H9 (cell line): ENCODE results near the gene KCNIP3. TPM values are rescaled to one million over a fixed set of nuclear protein-coding genes. Genes with fewer than 3 reads are reported as not detected.

Source experiments
- DNase-seq: peaks from one replicate; pipeline ENCODE4 v3.0.0-alpha.2; 2017
- H2AFZ ChIP-seq: one replicate; pipeline ENCODE4 v1.6.1; 2013; ENCODE audit warnings: mild to moderate bottlenecking, low read length, control low read depth, moderate library complexity
- H2AK5ac ChIP-seq: 2 replicates; pipeline ENCODE4 v1.6.1; 2013; ENCODE audit warnings: low read length, control low read depth, mixed read lengths; ENCODE audit not compliant: insufficient read length
- H2BK120ac ChIP-seq: one replicate; pipeline ENCODE4 v1.6.1; 2013; ENCODE audit warnings: low read depth, mild to moderate bottlenecking, low read length, control low read depth, inconsistent platforms; ENCODE audit not compliant: poor library complexity, severe bottlenecking
- H2BK12ac ChIP-seq: 2 replicates; pipeline ENCODE4 v1.6.1; 2013; ENCODE audit warnings: low read length, control low read depth, mixed read lengths, low read depth; ENCODE audit not compliant: insufficient read length
- H2BK15ac ChIP-seq: 2 replicates; pipeline ENCODE4 v1.6.1; 2013; ENCODE audit warnings: low read depth, low read length, control low read depth
- H2BK20ac ChIP-seq: one replicate; pipeline ENCODE4 v1.6.1; 2013; ENCODE audit warnings: low read depth, mild to moderate bottlenecking, low read length, control low read depth, inconsistent platforms; ENCODE audit not compliant: poor library complexity, severe bottlenecking
- H2BK5ac ChIP-seq: 2 replicates; pipeline ENCODE4 v1.6.1; 2013; ENCODE audit warnings: low read length, control low read depth, mixed read lengths; ENCODE audit not compliant: insufficient read length
- H3K14ac ChIP-seq: 2 replicates; pipeline ENCODE4 v1.6.1; 2013; ENCODE audit warnings: low read length, control low read depth; ENCODE audit not compliant: insufficient read depth
- H3K18ac ChIP-seq: 2 replicates; pipeline ENCODE4 v1.6.1; 2013; ENCODE audit warnings: low read depth, mild to moderate bottlenecking, mixed read lengths, low read length, control low read depth; ENCODE audit not compliant: insufficient read length
- H3K23ac ChIP-seq: 2 replicates; pipeline ENCODE4 v1.6.1; 2013; ENCODE audit warnings: low read length, control low read depth, mixed read lengths, low read depth; ENCODE audit not compliant: insufficient read length
- H3K23me2 ChIP-seq: 2 replicates; pipeline ENCODE4 v1.6.1; 2013; ENCODE audit warnings: low read depth, mild to moderate bottlenecking, mixed read lengths, low read length, control low read depth; ENCODE audit not compliant: insufficient read length, poor library complexity, severe bottlenecking
- H3K27ac ChIP-seq: 2 replicates; pipeline ENCODE4 v1.5.1; 2013; ENCODE audit warnings: low read length, control low read depth, mixed read lengths, low read depth; ENCODE audit not compliant: insufficient read length
- H3K27me3 ChIP-seq: 2 replicates; pipeline ENCODE4 v1.6.1; 2013; ENCODE audit warnings: low read length, control low read depth, inconsistent platforms; ENCODE audit not compliant: insufficient read depth
- H3K4ac ChIP-seq: 2 replicates; pipeline ENCODE4 v1.6.1; 2013; ENCODE audit warnings: low read depth, mild to moderate bottlenecking, control low read depth, inconsistent platforms, low read length, moderate library complexity
- H3K4me1 ChIP-seq: 2 replicates; pipeline ENCODE4 v1.6.1; 2013; ENCODE audit warnings: low read length, control low read depth, inconsistent platforms; ENCODE audit not compliant: insufficient read depth
- H3K4me2 ChIP-seq: 2 replicates; pipeline ENCODE4 v1.6.1; 2013; ENCODE audit warnings: low read length, control low read depth, mixed read lengths; ENCODE audit not compliant: insufficient read length, insufficient read depth
- H3K56ac ChIP-seq: 2 replicates; pipeline ENCODE4 v1.6.1; 2013; ENCODE audit warnings: low read depth, mild to moderate bottlenecking, mixed read lengths, low read length, control low read depth; ENCODE audit not compliant: insufficient read length
- H3K79me1 ChIP-seq: 2 replicates; pipeline ENCODE4 v1.6.1; 2013; ENCODE audit warnings: low read depth, mild to moderate bottlenecking, moderate library complexity, low read length, control low read depth, inconsistent platforms; ENCODE audit not compliant: insufficient read depth, poor library complexity, severe bottlenecking
- H3K79me2 ChIP-seq: 2 replicates; pipeline ENCODE4 v1.6.1; 2013; ENCODE audit warnings: low read length, control low read depth, inconsistent platforms; ENCODE audit not compliant: insufficient read depth
- H3K9ac ChIP-seq: 2 replicates; pipeline ENCODE4 v1.6.1; 2013; ENCODE audit warnings: low read length, control low read depth, mixed read lengths; ENCODE audit not compliant: insufficient read length; ENCODE audit errors: extremely low read depth
- H3K9me3 ChIP-seq: one replicate; pipeline ENCODE4 v1.6.1; 2013; ENCODE audit warnings: low read depth, low read length, inconsistent platforms; ENCODE audit not compliant: control insufficient read depth
- H3T11ph ChIP-seq: one replicate; pipeline ENCODE4 v1.6.1; 2013; ENCODE audit warnings: mild to moderate bottlenecking, low read length, control low read depth, inconsistent platforms
- H4K20me1 ChIP-seq: one replicate; pipeline ENCODE4 v1.6.1; 2013; ENCODE audit not compliant: control insufficient read depth, insufficient read length, insufficient read depth
- H4K5ac ChIP-seq: 2 replicates; pipeline ENCODE4 v1.6.1; 2013; ENCODE audit warnings: low read depth, mild to moderate bottlenecking, mixed read lengths, low read length, control low read depth; ENCODE audit not compliant: insufficient read length
- H4K8ac ChIP-seq: replicated peaks from 2 replicates; pipeline ENCODE4 v1.6.1; 2013; ENCODE audit warnings: low read length, control low read depth, mixed read lengths, low read depth; ENCODE audit not compliant: insufficient read length
- H4K91ac ChIP-seq: 2 replicates; pipeline ENCODE4 v1.6.1; 2013; ENCODE audit warnings: low read depth, mild to moderate bottlenecking, moderate library complexity, mixed read lengths, low read length, control low read depth; ENCODE audit not compliant: insufficient read length
- H3K27ac Mint-ChIP-seq, 3 experiments: 2 replicates in 2 of 3; 3 replicates in 1 of 3; pipeline ENCODE4 v1.8.0; 2020 to 2021; ENCODE audit warnings: mixed read lengths in 3 of 3, mild to moderate bottlenecking in 1 of 3, moderate library complexity in 1 of 3
- H3K27me3 Mint-ChIP-seq: 2 replicates; pipeline ENCODE4 v1.8.0; 2021; ENCODE audit warnings: low read depth, mild to moderate bottlenecking, moderate library complexity, mixed read lengths
- H3K36me3 Mint-ChIP-seq, 3 experiments: 2 replicates in 2 of 3; 3 replicates in 1 of 3; pipeline ENCODE4 v1.8.0; 2020 to 2021; ENCODE audit warnings: low read depth in 3 of 3, mixed read lengths in 3 of 3; ENCODE audit not compliant: insufficient read depth in 1 of 3
- H3K4me1 Mint-ChIP-seq, 2 experiments: 2 replicates each; pipeline ENCODE4 v1.8.0; 2020; ENCODE audit warnings: mixed read lengths in 2 of 2
- H3K4me3 Mint-ChIP-seq, 2 experiments: 2 replicates in 1 of 2; 3 replicates in 1 of 2; pipeline ENCODE4 v1.8.0; 2020 to 2021; ENCODE audit warnings: mild to moderate bottlenecking in 2 of 2, mixed read lengths in 2 of 2, moderate library complexity in 1 of 2
- H3K9me3 Mint-ChIP-seq, 2 experiments: 2 replicates in 1 of 2; 3 replicates in 1 of 2; pipeline ENCODE4 v1.8.0; 2020; ENCODE audit warnings: mild to moderate bottlenecking in 2 of 2, mixed read lengths in 2 of 2, moderate library complexity in 1 of 2
- WGBS: extraction: QIAGEN DNeasy Blood & Tissue Kit; methylation state at CpG from one replicate; pipeline ENCODE4 v1.1.7; 2013; ENCODE audit warnings: missing lambda C conversion rate, low lambda C conversion rate, mixed read lengths; ENCODE audit not compliant: insufficient read length; ENCODE audit errors: extremely low coverage; 5-methylcytosine and 5-hydroxymethylcytosine counted together
- total RNA-seq: library from RNA; stranded (reverse); gene quantifications from 2 replicates; pipeline ENCODE4 v1.2.1, GENCODE V29; 2021
- TF ChIP-seq, protein P1 (sequence below): fragments of 200-600 bp; sonication (generic); conservative IDR thresholded peaks from 3 replicates; pipeline ENCODE4 v1.8.0; 2021; ENCODE audit warnings: antibody characterized with exemption, mild to moderate bottlenecking

KCNIP3 gene
- total RNA-seq, 1 experiment from 2014 or later: 1.5 TPM

DNA sequence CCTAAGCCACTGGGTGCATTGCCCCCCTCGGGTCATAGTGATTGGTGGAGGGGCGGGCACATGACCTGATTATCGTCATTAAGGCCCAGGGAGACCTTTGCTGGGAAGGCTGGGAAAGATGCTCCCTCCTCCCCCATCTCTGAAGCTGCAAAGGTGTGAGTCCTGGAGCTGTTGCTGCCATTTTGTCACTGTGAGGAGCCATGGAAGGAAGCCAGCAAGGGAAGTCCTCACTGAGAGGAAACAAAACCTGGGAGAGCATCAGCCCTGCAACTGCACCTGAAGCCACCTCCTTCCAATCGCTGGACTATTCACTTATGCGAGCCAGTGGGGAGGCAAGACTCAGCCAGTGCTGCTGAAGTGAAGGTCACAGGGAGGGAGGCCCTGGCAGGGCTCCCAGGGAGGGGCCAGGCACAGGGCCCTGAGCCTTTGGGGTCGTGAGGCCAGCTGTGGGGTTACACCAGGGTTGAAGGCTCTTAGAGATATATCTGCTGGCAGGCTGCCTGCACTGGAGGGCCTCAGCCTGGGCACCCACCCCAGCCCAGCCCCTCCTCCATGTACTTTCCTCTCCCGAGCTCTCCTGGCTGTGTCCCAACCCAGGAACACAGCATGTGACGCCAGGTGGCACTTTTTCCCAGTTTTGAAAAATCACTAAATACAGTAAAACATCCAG, 94.6 kb downstream of the KCNIP3 start:
- Histone ChIP-seq H3K4me2 (no peak overlapping the region), H2BK5ac (no peak overlapping the region), H2BK15ac (no peak overlapping the region), H3K9ac (no peak overlapping the region), H3K27ac (no peak overlapping the region), H3K23me2 (no peaks in the 10 kb centered on the region), H4K20me1 (no peaks in the 10 kb centered on the region), H4K91ac (no peak overlapping the region), H2AK5ac (no peak overlapping the region), H3K27me3 (no peaks in the 10 kb centered on the region), H3T11ph (no peak overlapping the region), H2BK20ac (no peak overlapping the region), H4K8ac (no peak overlapping the region), H3K14ac (no peak overlapping the region), H3K56ac (no peak overlapping the region), H3K9me3 (no peaks in the 10 kb centered on the region), H2AFZ (no peak overlapping the region), H3K4me1 (no peaks in the 10 kb centered on the region), H2BK12ac (no peak overlapping the region), H3K23ac (no peak overlapping the region), H3K4ac (no peak overlapping the region), H3K79me2 (no peaks in the 10 kb centered on the region), H4K5ac (no peak overlapping the region), H3K18ac (no peak overlapping the region), H3K79me1 (no peaks in the 10 kb centered on the region), H2BK120ac (no peak overlapping the region)
- Mint-ChIP-seq H3K36me3 (no peaks in the 10 kb centered on the region), H3K4me1 (peaks cover 2% of the 10 kb centered on the region in 2 experiments; a peak in 2 of 4 replicates), H3K4me3 (no peak overlapping the region), H3K27ac (no peak overlapping the region), H3K27me3 (peaks cover 57% of the 10 kb centered on the region), H3K9me3 (no peaks in the 10 kb centered on the region)
- DNase-seq: peak; percentile 7
- TF ChIP-seq, protein P1, sequence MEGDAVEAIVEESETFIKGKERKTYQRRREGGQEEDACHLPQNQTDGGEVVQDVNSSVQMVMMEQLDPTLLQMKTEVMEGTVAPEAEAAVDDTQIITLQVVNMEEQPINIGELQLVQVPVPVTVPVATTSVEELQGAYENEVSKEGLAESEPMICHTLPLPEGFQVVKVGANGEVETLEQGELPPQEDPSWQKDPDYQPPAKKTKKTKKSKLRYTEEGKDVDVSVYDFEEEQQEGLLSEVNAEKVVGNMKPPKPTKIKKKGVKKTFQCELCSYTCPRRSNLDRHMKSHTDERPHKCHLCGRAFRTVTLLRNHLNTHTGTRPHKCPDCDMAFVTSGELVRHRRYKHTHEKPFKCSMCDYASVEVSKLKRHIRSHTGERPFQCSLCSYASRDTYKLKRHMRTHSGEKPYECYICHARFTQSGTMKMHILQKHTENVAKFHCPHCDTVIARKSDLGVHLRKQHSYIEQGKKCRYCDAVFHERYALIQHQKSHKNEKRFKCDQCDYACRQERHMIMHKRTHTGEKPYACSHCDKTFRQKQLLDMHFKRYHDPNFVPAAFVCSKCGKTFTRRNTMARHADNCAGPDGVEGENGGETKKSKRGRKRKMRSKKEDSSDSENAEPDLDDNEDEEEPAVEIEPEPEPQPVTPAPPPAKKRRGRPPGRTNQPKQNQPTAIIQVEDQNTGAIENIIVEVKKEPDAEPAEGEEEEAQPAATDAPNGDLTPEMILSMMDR: no peak
- WGBS: no CpG with 5 or more reads among the region's 8 CpGs
